K562 (cell line): Measurements from ENCODE around the gene FTH1. TPM values are rescaled to one million over a fixed set of nuclear protein-coding genes. Genes with fewer than 3 reads are reported as not detected.

Experiments used
- BCL6 ChIP-seq: fragments of 250-450 bp; sonication (Bioruptor Pico); IDR thresholded peaks from 2 replicates; pipeline ENCODE4 v1.4.0; 2020
- ETV1 ChIP-seq: fragments of 450-650 bp; conservative IDR thresholded peaks from 2 replicates; pipeline ENCODE4 v1.6.1; 2016; ENCODE audit warnings: missing genetic modification characterization, control low read depth, low read depth, missing compliant biosample characterization
- HDAC6 ChIP-seq: IDR thresholded peaks from 2 replicates; pipeline ENCODE4 v1.6.1; 2012; ENCODE audit warnings: low read depth, mild to moderate bottlenecking, control low read depth, inconsistent platforms, low read length, moderate library complexity
- NONO ChIP-seq, 2 experiments: fragments of 200-400 bp in 1 of 2; fragments of 450-650 bp in 1 of 2; formaldehyde crosslinking in 1 of 2; IDR thresholded peaks; 2 replicates each; pipeline ENCODE4 v1.6.1; 2017; ENCODE audit warnings: low read depth in 2 of 2, mild to moderate bottlenecking in 2 of 2, moderate library complexity in 2 of 2, low read length in 1 of 2
- RFX1 ChIP-seq: fragments of 450-650 bp; IDR thresholded peaks from 2 replicates; pipeline ENCODE4 v1.6.1; 2016; ENCODE audit warnings: mild to moderate bottlenecking, moderate library complexity
- SRSF7 ChIP-seq: fragments of 200-400 bp; formaldehyde crosslinking; optimal IDR thresholded peaks from 2 replicates; pipeline ENCODE3; 2017; ENCODE audit warnings: mild to moderate bottlenecking, low read depth, low read length
- TAF7 ChIP-seq: fragments of 450-650 bp; IDR thresholded peaks from 2 replicates; pipeline ENCODE4 v1.6.1; 2016; ENCODE audit warnings: missing genetic modification characterization, missing compliant biosample characterization
- TEAD2 ChIP-seq: fragments of 450-650 bp; IDR thresholded peaks from 2 replicates; pipeline ENCODE4 v1.6.1; 2016; ENCODE audit warnings: missing genetic modification characterization, control low read depth, missing compliant biosample characterization
- TSC22D4 ChIP-seq: fragments of 450-650 bp; IDR thresholded peaks from 2 replicates; pipeline ENCODE4 v1.6.1; 2016; ENCODE audit warnings: missing genetic modification characterization, missing biosample characterization, control low read depth
- ZNF146 ChIP-seq: IDR thresholded peaks from one replicate; pipeline ENCODE4 v1.6.1; 2018; ENCODE audit warnings: missing compliant biosample characterization; ENCODE audit not compliant: unreplicated experiment
- ZNF3 ChIP-seq: fragments of 250-450 bp; sonication (Bioruptor Pico); IDR thresholded peaks from 2 replicates; pipeline ENCODE4 v1.5.0; 2021; ENCODE audit warnings: mild to moderate bottlenecking, moderate library complexity
- ZNF354B ChIP-seq: fragments of 250-450 bp; sonication (Bioruptor Pico); IDR thresholded peaks from 2 replicates; pipeline ENCODE4 v1.4.0; 2020
- ZNF592 ChIP-seq: fragments of 450-650 bp; IDR thresholded peaks from 2 replicates; pipeline ENCODE4 v1.6.1; 2017; ENCODE audit warnings: antibody characterized with exemption, mild to moderate bottlenecking
- polyA plus RNA-seq, 8 experiments: library from polyadenylated mRNA; depleted of rRNA in 4 of 8; stranded (reverse) in 5 of 8; unstranded in 3 of 8; fragments of >200 nt; fragmentation: Nextera tagmentation in 2 of 8; fragmentation: Illumina TruSeq in 1 of 8; extraction: Ambion mirVana in 2 of 8; extraction: Trizol in 1 of 8; gene quantifications; 2 replicates each; pipeline versions ENCODE4 v1.2.1 to v1.2.3, GENCODE V29; 2011 to 2014; ENCODE audit warnings: inconsistent platforms in 1 of 8, missing spikeins in 1 of 8
- total RNA-seq, 7 experiments: library from RNA; depleted of rRNA in 6 of 7; stranded (reverse); fragments of >200 nt in 6 of 7; fragmentation: Illumina TruSeq in 2 of 7; extraction: Trizol in 2 of 7; gene quantifications; 2 replicates each; pipeline versions ENCODE4 v1.2.1 to v1.2.3, GENCODE V29; 2011 to 2021; ENCODE audit warnings: low replicate concordance in 1 of 7
- TF ChIP-seq, protein P1 (sequence below), 2 experiments: fragments of 450-650 bp; IDR thresholded peaks; 2 replicates each; pipeline ENCODE4 v1.6.1; 2016; ENCODE audit warnings: mild to moderate bottlenecking in 2 of 2, borderline replicate concordance in 1 of 2, low read depth in 1 of 2, moderate library complexity in 1 of 2

The FTH1 gene
- total and polyA plus RNA-seq, 9 of the 15 experiments (the other 6 are each of a cell fraction or from before 2014, with no cell fraction given) = 370 to 3,146 (median 802) TPM

GRCh38 chr11:61917334-61918109, 49.9 kb downstream of the FTH1 start, which contains the start of gene RAB3IL1 (continued):
- TF ChIP-seq, protein P1, sequence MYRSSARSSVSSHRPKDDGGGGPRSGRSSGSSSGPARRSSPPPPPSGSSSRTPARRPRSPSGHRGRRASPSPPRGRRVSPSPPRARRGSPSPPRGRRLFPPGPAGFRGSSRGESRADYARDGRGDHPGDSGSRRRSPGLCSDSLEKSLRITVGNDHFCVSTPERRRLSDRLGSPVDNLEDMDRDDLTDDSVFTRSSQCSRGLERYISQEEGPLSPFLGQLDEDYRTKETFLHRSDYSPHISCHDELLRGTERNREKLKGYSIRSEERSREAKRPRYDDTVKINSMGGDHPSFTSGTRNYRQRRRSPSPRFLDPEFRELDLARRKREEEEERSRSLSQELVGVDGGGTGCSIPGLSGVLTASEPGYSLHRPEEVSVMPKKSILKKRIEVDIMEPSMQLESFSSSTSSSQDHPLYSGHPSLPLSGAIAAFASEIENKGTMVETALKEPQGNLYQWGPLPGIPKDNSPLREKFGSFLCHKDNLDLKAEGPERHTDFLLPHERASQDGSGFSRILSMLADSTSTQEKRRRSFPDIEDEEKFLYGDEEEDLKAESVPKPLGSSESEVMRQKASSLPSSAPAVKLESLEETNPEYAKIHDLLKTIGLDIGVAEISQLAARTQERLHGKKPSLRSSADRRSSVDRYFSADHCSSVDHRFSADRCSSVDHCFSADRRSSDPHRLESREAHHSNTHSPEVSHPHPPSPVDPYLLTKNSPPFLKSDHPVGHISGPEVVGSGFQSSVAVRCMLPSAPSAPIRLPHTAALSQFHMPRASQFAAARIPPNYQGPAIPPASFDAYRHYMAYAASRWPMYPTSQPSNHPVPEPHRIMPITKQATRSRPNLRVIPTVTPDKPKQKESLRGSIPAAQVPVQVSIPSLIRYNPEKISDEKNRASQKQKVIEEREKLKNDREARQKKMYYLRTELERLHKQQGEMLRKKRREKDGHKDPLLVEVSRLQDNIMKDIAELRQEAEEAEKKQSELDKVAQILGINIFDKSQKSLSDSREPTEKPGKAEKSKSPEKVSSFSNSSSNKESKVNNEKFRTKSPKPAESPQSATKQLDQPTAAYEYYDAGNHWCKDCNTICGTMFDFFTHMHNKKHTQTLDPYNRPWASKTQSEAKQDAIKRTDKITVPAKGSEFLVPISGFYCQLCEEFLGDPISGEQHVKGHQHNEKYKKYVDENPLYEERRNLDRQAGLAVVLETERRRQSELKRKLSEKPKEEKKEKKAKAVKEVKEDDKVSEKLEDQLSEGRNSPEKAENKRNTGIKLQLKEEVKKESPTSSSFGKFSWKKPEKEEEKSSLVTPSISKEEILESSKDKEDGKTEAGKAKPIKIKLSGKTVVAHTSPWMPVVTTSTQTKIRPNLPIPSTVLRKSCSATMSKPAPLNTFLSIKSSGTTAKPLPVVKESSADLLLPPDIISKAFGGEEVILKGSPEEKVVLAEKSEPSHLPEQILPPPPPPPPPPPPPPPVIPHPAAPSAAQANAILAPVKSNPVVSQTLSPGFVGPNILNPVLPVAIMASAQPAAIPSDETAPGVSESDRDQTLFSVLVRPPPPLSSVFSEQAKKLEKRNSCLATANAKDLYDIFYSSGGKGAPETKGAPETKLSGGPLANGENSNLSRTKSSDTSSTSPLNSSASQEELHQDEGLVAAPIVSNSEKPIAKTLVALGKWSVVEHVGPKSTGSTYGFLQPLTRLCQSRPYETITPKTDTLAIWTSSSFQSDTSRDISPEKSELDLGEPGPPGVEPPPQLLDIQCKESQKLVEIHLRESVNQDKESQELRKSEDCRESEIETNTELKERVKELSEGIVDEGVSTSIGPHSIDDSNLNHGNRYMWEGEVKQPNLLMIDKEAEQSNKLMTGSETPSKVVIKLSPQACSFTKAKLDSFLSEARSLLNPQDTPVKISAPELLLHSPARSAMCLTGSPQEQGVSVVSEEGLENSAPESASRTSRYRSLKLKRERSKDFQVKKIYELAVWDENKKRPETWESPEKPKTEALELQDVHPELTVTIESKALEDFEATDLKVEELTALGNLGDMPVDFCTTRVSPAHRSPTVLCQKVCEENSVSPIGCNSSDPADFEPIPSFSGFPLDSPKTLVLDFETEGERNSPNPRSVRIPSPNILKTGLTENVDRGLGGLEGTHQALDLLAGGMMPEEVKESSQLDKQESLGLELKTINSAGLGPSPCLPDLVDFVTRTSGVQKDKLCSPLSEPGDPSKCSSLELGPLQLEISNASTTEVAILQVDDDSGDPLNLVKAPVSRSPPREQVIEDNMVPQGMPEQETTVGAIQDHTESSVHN (IDR thresholded peaks at IDR 0.05; ENCODE audit: borderline replicate concordance in 1 of 2, low read depth in 1 of 2) = no peak
- TF ChIP-seq ETV1 (tag) (peak; percentile 43; the same call in 1 of the 2 replicates), NONO (IDR thresholded peaks at IDR 0.05; ENCODE audit: low read depth in 2 of 2, low read length in 1 of 2) (peak in 1 of 2 experiments; percentile 62; a peak in 1 of 4 replicates), ZNF354B (no peak), RFX1 (no peak), TSC22D4 (no peak), BCL6 (no peak), HDAC6 (no peak), ZNF592 (peak; percentile 67), TEAD2 (tag) (no peak), ZNF3 (CRISPR knock-in tag) (no peak), TAF7 (tag) (no peak), ZNF146 (no peak), SRSF7 (no peak)
